Activated CD4-positive, alpha-beta T cell treated with anti-CD3 and anti-CD28 coated beads for 36 hours (primary cell): ENCODE data around the gene MGLL. TPM values are rescaled to one million over a fixed set of nuclear protein-coding genes. Genes with fewer than 3 reads are reported as not detected.

ENCODE experiments used
- ATAC-seq: fragments of 200-7000 bp; cut with Tn5 transposase; one replicate; pipeline ENCODE4 v1.10.0; 2021; ENCODE audit warnings: mild to moderate bottlenecking, moderate library complexity
- CTCF ChIA-PET: fragments of 350-600 bp; sonication (Branson Sonifier 250); formaldehyde crosslinking; loops from one replicate; lab custom pipeline; 2021; ENCODE audit warnings: antibody characterized with exemption; lab: Charles Lee
- POLR2A ChIA-PET: fragments of 350-600 bp; sonication (Branson Sonifier 250); formaldehyde crosslinking; loops from one replicate; lab custom pipeline; 2021; ENCODE audit warnings: antibody characterized with exemption, inconsistent platforms; lab: Charles Lee
- DNase-seq: peaks from one replicate; pipeline ENCODE4 v3.0.0-alpha.2; 2020
- H3K27ac Mint-ChIP-seq: one replicate; pipeline ENCODE4 v1.8.0; 2021; ENCODE audit warnings: mixed read lengths
- H3K27me3 Mint-ChIP-seq: one replicate; pipeline ENCODE4 v1.8.0; 2021; ENCODE audit warnings: mixed read lengths
- H3K36me3 Mint-ChIP-seq: one replicate; pipeline ENCODE4 v1.8.0; 2021; ENCODE audit warnings: low read depth, mixed read lengths
- H3K4me1 Mint-ChIP-seq: one replicate; pipeline ENCODE4 v1.8.0; 2021; ENCODE audit warnings: mixed read lengths
- H3K4me3 Mint-ChIP-seq: one replicate; pipeline ENCODE4 v1.8.0; 2021; ENCODE audit warnings: mild to moderate bottlenecking, moderate library complexity, mixed read lengths
- H3K9me3 Mint-ChIP-seq: one replicate; pipeline ENCODE4 v1.8.0; 2021; ENCODE audit warnings: low read depth, mixed read lengths
- intact Hi-C, 2 experiments: fragments of 100-400 bp; cut with DNase I in 1 of 2; cut with micrococcal nuclease in 1 of 2; formaldehyde crosslinking; loops; one replicate each; pipeline versions ENCODE4 v1.14.2 to v1.15.1; 2022 to 2024; cut with DNase I, micrococcal nuclease
- total RNA-seq, 2 experiments: library from RNA; stranded (reverse); gene quantifications; one replicate each; pipeline ENCODE4 v1.2.3, GENCODE V29; 2021

MGLL gene
- total RNA-seq, 2 experiments from 2014 or later = 0.49 to 0.50 TPM

- ChIA-PET POLR2A (no interaction called here), CTCF (no interaction called here)
- Mint-ChIP-seq H3K9me3 (no peaks in the 10 kb centered on the region), H3K4me1 (no peaks in the 10 kb centered on the region), H3K27me3 (no peaks in the 10 kb centered on the region), H3K4me3 (no peak overlapping the region), H3K27ac (no peak overlapping the region), H3K36me3 (no peaks in the 10 kb centered on the region)
- no peak for DNase-seq
- no peak for ATAC-seq
- intact Hi-C loops = no loop called here
These were observed 107.4 kb downstream of the MGLL start for GRCh38 chr3:127714866-127715265.

DNA sequence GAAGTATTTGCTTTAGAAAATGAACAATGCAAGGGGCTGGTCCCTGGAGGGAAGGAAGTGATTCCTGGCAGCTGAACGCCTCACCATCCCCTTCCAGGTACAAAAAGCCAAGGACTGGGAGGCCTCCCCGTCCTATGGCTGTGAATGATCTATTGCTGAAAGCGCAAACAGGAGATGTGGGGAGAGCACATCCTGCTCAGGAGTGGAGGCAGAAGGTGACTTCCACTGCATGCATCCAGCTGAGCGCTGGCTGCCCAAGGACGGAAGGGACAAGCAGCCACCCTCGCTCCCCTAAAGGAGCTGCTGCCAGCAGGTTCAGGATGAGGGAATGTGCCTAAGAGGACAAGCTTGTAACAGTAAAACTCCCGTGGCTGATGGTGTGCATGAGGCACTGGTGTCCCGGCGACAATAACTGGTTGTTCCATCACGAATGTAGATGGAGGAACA is 108.2 kb downstream of the MGLL start:
- intact Hi-C loops = no loop called here
- ChIA-PET CTCF (interaction anchor here (0.7 kb wide), 1 partner anchor 18 kb away, joined by 3 read pairs; no protein-coding TSS in a partner anchor), POLR2A (no interaction called here)
- no peak overlapping the region for H3K4me3 Mint-ChIP-seq
- no peaks in the 10 kb centered on the region for H3K4me1 Mint-ChIP-seq
- H3K27ac Mint-ChIP-seq = no peak overlapping the region
- H3K27me3 Mint-ChIP-seq = no peaks in the 10 kb centered on the region
- no peak for ATAC-seq
- no peaks in the 10 kb centered on the region for H3K36me3 Mint-ChIP-seq
- DNase-seq = no peak
- H3K9me3 Mint-ChIP-seq = no peaks in the 10 kb centered on the region

GRCh38 chr3:127712881-127713771 is 109.2 kb downstream of the MGLL start:
- CTCF ChIA-PET = interaction anchor here (1.2 kb wide), 1 partner anchor 9 kb away, joined by 3 read pairs; no protein-coding TSS in a partner anchor
- DNase-seq = no peak

DNA sequence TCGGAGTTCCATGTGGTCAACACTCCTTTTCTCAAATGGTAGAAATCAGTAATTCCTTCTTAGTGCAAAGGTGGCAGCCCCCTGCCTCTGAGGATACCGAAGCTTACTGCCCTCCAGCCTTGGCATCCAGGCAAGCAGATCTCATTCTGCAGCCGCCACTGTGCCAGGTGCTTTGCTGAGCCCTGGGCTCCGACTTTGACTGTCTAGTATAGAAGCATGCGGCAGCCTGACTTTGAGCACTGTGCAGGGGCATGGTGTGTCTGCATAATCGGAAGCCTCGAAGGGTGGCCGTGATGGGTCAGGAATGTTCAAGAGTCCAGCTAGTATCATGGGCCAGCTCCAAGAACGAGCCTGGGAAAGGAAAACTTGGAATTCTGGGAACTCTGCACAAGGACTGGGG is 109.9 kb downstream of the MGLL start:
- intact Hi-C loops = no loop called here

More at GRCh38 chr3:127712881-127713771, 109.2 kb downstream of the MGLL start:
- no peaks in the 10 kb centered on the region for H3K27me3 Mint-ChIP-seq
- no peaks in the 10 kb centered on the region for H3K9me3 Mint-ChIP-seq
- intact Hi-C loops = no loop called here
- H3K4me3 Mint-ChIP-seq = no peak overlapping the region
- no peak for ATAC-seq
- H3K36me3 Mint-ChIP-seq = no peaks in the 10 kb centered on the region
- no peak overlapping the region for H3K27ac Mint-ChIP-seq
- no peaks in the 10 kb centered on the region for H3K4me1 Mint-ChIP-seq
- POLR2A ChIA-PET = no interaction called here

GRCh38 chr3:127711896-127712295 is 110.4 kb downstream of the MGLL start:
- ATAC-seq (no peak), DNase-seq (no peak)
- Mint-ChIP-seq H3K36me3 (no peaks in the 10 kb centered on the region), H3K9me3 (no peaks in the 10 kb centered on the region), H3K27ac (no peak overlapping the region), H3K27me3 (no peaks in the 10 kb centered on the region), H3K4me1 (no peaks in the 10 kb centered on the region), H3K4me3 (no peak overlapping the region)
- ChIA-PET CTCF (interaction anchor here (0.7 to 1.2 kb wide), 2 partner anchors 10 to 115 kb away, joined by 3 read pairs; no protein-coding TSS in a partner anchor), POLR2A (no interaction called here)
- intact Hi-C loops = no loop called here

More for the DNA sequence above, 109.9 kb downstream of the MGLL start:
- H3K27ac Mint-ChIP-seq = no peak overlapping the region
- no peaks in the 10 kb centered on the region for H3K9me3 Mint-ChIP-seq
- DNase-seq (no peak), ATAC-seq (no peak)
- no peak overlapping the region for H3K4me3 Mint-ChIP-seq
- H3K27me3 Mint-ChIP-seq = no peaks in the 10 kb centered on the region
- POLR2A ChIA-PET = no interaction called here
- H3K36me3 Mint-ChIP-seq = no peaks in the 10 kb centered on the region
- CTCF ChIA-PET = interaction anchor here (1.2 kb wide), 1 partner anchor 10 kb away, joined by 3 read pairs; no protein-coding TSS in a partner anchor
- H3K4me1 Mint-ChIP-seq = no peaks in the 10 kb centered on the region

DNA sequence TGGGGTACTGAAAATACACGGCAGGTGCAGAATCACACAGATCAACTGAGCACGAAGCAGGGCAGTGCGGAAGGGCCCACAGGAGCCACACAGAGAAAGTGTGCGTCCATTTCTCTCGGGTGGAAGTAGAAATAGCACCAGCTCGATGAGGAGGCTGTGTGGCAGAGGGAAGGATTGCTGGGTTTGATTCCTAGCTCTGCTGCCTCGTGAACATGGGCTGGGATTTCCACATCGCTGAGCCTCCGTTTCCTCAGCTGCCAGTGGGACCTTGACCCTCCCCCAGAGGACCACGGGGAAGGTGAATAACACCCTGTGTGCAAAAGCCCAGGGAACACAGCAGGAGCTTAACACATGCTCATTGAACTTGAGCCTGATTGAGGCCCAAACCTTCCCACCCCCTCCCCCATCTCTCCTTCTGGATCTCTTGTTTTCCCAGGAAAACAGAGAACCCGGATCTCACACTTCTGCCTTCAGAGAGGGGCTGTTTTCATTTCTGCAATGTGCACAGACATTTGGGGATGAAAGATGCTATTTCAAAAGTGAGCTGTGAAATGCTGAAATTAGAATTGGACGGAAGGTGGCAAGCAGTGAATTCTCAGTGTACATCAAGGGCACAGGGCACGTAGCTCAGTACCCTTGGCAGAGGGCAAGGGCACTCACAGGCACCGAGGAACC is 111.2 kb downstream of the MGLL start:
- DNase-seq = no peak
- H3K4me3 Mint-ChIP-seq = no peak overlapping the region
- H3K36me3 Mint-ChIP-seq = no peaks in the 10 kb centered on the region
- H3K9me3 Mint-ChIP-seq = no peaks in the 10 kb centered on the region
- intact Hi-C loops = no loop called here
- no peak overlapping the region for H3K27ac Mint-ChIP-seq
- POLR2A ChIA-PET = no interaction called here
- H3K4me1 Mint-ChIP-seq = no peaks in the 10 kb centered on the region
- CTCF ChIA-PET = interaction anchor here (0.6 to 0.7 kb wide), 3 partner anchors 28 to 136 kb away, joined by 3 read pairs; no protein-coding TSS in a partner anchor
- ATAC-seq = no peak
- no peaks in the 10 kb centered on the region for H3K27me3 Mint-ChIP-seq

- no peak for ATAC-seq
- Mint-ChIP-seq H3K9me3 (no peaks in the 10 kb centered on the region), H3K27me3 (no peaks in the 10 kb centered on the region), H3K36me3 (no peaks in the 10 kb centered on the region), H3K4me3 (no peak overlapping the region), H3K27ac (no peak overlapping the region), H3K4me1 (no peaks in the 10 kb centered on the region)
- DNase-seq = no peak
- intact Hi-C loops = no loop called here
- CTCF ChIA-PET = interaction anchor here (0.6 to 0.8 kb wide), 2 partner anchors 137 to 423 kb away, joined by 3 read pairs; no protein-coding TSS in a partner anchor
- POLR2A ChIA-PET = no interaction called here
These were observed 112.0 kb downstream of the MGLL start for GRCh38 chr3:127710155-127710941.

DNA sequence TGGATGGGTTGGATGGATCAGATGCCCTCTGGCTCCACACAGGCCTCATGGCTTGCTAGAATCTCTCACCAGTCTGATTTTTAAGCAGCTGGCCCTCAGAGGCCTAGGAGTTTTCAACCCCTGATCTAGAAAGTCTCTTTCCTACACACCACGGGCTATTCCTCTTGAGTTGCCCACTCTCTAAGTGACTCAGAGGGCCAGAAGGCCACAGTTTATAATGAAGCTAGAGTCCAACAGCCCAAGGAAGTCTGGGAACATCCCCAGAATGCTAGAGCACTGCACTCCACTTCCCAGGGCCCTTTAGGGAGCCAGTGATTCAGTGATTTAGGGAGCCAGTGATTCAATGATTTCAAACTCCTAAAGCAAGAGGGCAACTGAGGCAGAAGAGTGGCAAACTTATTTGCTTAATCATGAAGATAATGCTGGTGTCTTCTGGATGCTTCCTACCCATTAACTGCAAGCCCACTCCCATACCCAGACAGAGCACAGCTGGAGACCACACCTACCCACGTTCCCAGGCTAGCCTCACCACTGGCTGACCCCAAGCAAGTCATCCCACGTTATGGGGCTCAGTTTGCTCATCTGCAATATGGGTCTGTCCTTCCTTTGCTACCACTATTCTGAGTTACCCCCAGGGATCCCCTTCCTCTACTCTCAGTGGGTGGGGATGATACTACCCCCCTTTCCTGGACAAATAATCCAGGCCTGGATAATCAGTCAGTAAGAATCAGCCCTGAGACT is 112.8 kb downstream of the MGLL start:
- Mint-ChIP-seq H3K27ac (no peak overlapping the region), H3K9me3 (no peaks in the 10 kb centered on the region), H3K36me3 (no peaks in the 10 kb centered on the region), H3K4me1 (no peaks in the 10 kb centered on the region), H3K4me3 (no peak overlapping the region), H3K27me3 (no peaks in the 10 kb centered on the region)
- intact Hi-C loops = no loop called here
- CTCF ChIA-PET = interaction anchor here (0.8 kb wide), 1 partner anchor 424 kb away, joined by 3 read pairs; no protein-coding TSS in a partner anchor
- DNase-seq (no peak), ATAC-seq (no peak)
- POLR2A ChIA-PET = no interaction called here

DNA sequence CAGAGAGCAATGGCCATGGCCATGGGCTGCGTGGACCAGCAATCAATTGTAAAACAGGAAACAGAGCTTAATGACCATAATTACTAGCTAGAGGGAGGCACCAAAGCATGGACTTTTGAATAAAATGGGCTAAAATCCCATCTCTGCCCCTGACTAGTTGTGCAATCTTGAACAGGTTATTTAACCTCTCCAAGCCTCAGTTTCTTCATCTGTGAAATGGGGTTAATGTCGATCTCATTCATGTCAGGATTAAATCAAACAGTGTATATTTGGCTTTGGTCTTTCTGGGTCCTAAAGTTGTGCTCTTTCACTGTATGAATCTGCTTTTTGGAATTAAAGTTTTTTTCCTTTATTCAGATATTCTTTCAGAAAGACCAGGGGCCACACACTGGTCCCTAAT is 113.5 kb downstream of the MGLL start:
- CTCF ChIA-PET = no interaction called here
- intact Hi-C loops = no loop called here
- Mint-ChIP-seq H3K9me3 (peaks cover under 1% of the 10 kb centered on the region), H3K4me3 (no peak overlapping the region), H3K27me3 (no peaks in the 10 kb centered on the region), H3K4me1 (no peaks in the 10 kb centered on the region), H3K36me3 (no peaks in the 10 kb centered on the region), H3K27ac (no peak overlapping the region)
- ATAC-seq = no peak
- POLR2A ChIA-PET = no interaction called here
- no peak for DNase-seq

- Mint-ChIP-seq H3K36me3 (no peaks in the 10 kb centered on the region), H3K9me3 (peaks cover 2% of the 10 kb centered on the region), H3K27me3 (no peaks in the 10 kb centered on the region), H3K4me1 (no peaks in the 10 kb centered on the region), H3K27ac (no peak overlapping the region), H3K4me3 (no peak overlapping the region)
- DNase-seq = no peak
- ChIA-PET CTCF (no interaction called here), POLR2A (no interaction called here)
- intact Hi-C loops = no loop called here
- no peak for ATAC-seq
These were observed 114.4 kb downstream of the MGLL start for GRCh38 chr3:127707851-127708411.
